Hematopoietic multipotent progenitor cell treated with erythropoietin and hydrocortisone succinate and interleukin-3 and kit ligand, for 6 days (in vitro differentiated cells): Measurements from ENCODE around the gene ZNF865.

Source experiments
- DNase-seq: peaks from one replicate; pipeline ENCODE4 v3.0.0-alpha.2; 2015

Gene ZNF865

GRCh38 chr19:55609326-55609725 is 3.9 kb downstream of the ZNF865 start:
- no peak for DNase-seq

- DNase-seq: no peak
Observed at GRCh38 chr19:55611300-55611982, 6.0 kb downstream of the ZNF865 start.

- no peak for DNase-seq
Observed at GRCh38 chr19:55611983-55612645, 6.7 kb downstream of the ZNF865 start.

- no peak for DNase-seq
Observed at GRCh38 chr19:55613396-55613795, 7.9 kb downstream of the ZNF865 start.

- DNase-seq: no peak
Observed at GRCh38 chr19:55613930-55614710, 8.7 kb downstream of the ZNF865 start.

- no peak for DNase-seq
Observed at GRCh38 chr19:55614711-55615542, 9.5 kb downstream of the ZNF865 start.

GRCh38 chr19:55615543-55616394 is 10.3 kb downstream of the ZNF865 start:
- DNase-seq: no peak

- no peak for DNase-seq
Observed at GRCh38 chr19:55616395-55616875, 11.0 kb downstream of the ZNF865 start.

GRCh38 chr19:55617426-55617825 is 12.0 kb downstream of the ZNF865 start:
- no peak for DNase-seq

- DNase-seq: no peak
Observed at GRCh38 chr19:55618426-55618825, 13.0 kb downstream of the ZNF865 start.

GRCh38 chr19:55619286-55619685 is 13.8 kb downstream of the ZNF865 start:
- no peak for DNase-seq

GRCh38 chr19:55620410-55621204 is 15.2 kb downstream of the ZNF865 start:
- DNase-seq: peak; percentile 77

GRCh38 chr19:55621205-55621672 is 15.8 kb downstream of the ZNF865 start:
- no peak for DNase-seq

GRCh38 chr19:55621673-55622231 is 16.3 kb downstream of the ZNF865 start:
- no peak for DNase-seq

- no peak for DNase-seq
Observed at GRCh38 chr19:55622242-55622969, 17.0 kb downstream of the ZNF865 start.

- DNase-seq: no peak
Observed at GRCh38 chr19:55623130-55623529, 17.7 kb downstream of the ZNF865 start.

- no peak for DNase-seq
Observed at GRCh38 chr19:55623561-55623960, 18.1 kb downstream of the ZNF865 start.

GRCh38 chr19:55624109-55625003 is 18.9 kb downstream of the ZNF865 start, which contains the start of gene ZNF784:
Gene ZNF784 (minus strand): TSS chr19:55624566. CDS start chr19:55624561, 5 bp downstream.
- DNase-seq: peak; percentile 98

- DNase-seq: no peak
Observed at GRCh38 chr19:55625004-55625326, 19.5 kb downstream of the ZNF865 start.
